ENCODE results near the gene STK40. TPM values are rescaled to one million over a fixed set of nuclear protein-coding genes. Genes with fewer than 3 reads are reported as not detected.

STK40 gene
- total RNA-seq, 1 experiment from 2014 or later, result 25.0 TPM

- Histone ChIP-seq H3K27me3 (ENCODE audit: control insufficient read depth, insufficient read depth, low read length) (no peaks in the 10 kb centered on the region), H3K4me3 (ENCODE audit: insufficient read depth, low read depth, low read length) (no peak overlapping the region), H3K36me3 (replicated peaks; ENCODE audit: control insufficient read depth, insufficient read depth, low read length) (no peaks in the 10 kb centered on the region; the same call in none of the 2 replicates)
- DNase-seq, result no peak
Observed at GRCh38 chr1:36367798-36368197, 17.9 kb downstream of the STK40 start.

- H3K27me3 ChIP-seq (ENCODE audit: control insufficient read depth, insufficient read depth, low read length), result no peaks in the 10 kb centered on the region
- peaks cover 2% of the 10 kb centered on the region for H3K36me3 ChIP-seq (replicated peaks; ENCODE audit: control insufficient read depth, insufficient read depth, low read length)
- H3K4me3 ChIP-seq (ENCODE audit: insufficient read depth, low read depth, low read length), result no peak overlapping the region
- no peak for DNase-seq
Observed at GRCh38 chr1:36367066-36367465, 18.7 kb downstream of the STK40 start.

GRCh38 chr1:36366091-36366661 lies 19.5 kb downstream of the STK40 start:
- Histone ChIP-seq H3K4me3 (ENCODE audit: insufficient read depth, low read depth, low read length) (no peak overlapping the region), H3K27me3 (ENCODE audit: control insufficient read depth, insufficient read depth, low read length) (no peaks in the 10 kb centered on the region), H3K36me3 (replicated peaks; ENCODE audit: control insufficient read depth, insufficient read depth, low read length) (peaks cover 2% of the 10 kb centered on the region)
- DNase-seq, result peak; percentile 70

- Histone ChIP-seq H3K27me3 (ENCODE audit: control insufficient read depth, insufficient read depth, low read length) (no peaks in the 10 kb centered on the region), H3K4me3 (ENCODE audit: insufficient read depth, low read depth, low read length) (no peak overlapping the region), H3K36me3 (replicated peaks; ENCODE audit: control insufficient read depth, insufficient read depth, low read length) (peaks cover 2% of the 10 kb centered on the region)
- no peak for DNase-seq
Observed at GRCh38 chr1:36365381-36365780, 20.3 kb downstream of the STK40 start.

- H3K36me3 ChIP-seq (replicated peaks; ENCODE audit: control insufficient read depth, insufficient read depth, low read length), result peaks cover 7% of the 10 kb centered on the region
- no peaks in the 10 kb centered on the region for H3K27me3 ChIP-seq (ENCODE audit: control insufficient read depth, insufficient read depth, low read length)
- no peak for DNase-seq
- H3K4me3 ChIP-seq (ENCODE audit: insufficient read depth, low read depth, low read length), result no peak overlapping the region
Observed at GRCh38 chr1:36359911-36360550, 25.7 kb downstream of the STK40 start.

- no peak for DNase-seq
- H3K36me3 ChIP-seq (replicated peaks; ENCODE audit: control insufficient read depth, insufficient read depth, low read length), result peaks cover 13% of the 10 kb centered on the region
- no peak overlapping the region for H3K4me3 ChIP-seq (ENCODE audit: insufficient read depth, low read depth, low read length)
- H3K27me3 ChIP-seq (ENCODE audit: control insufficient read depth, insufficient read depth, low read length), result no peaks in the 10 kb centered on the region
Observed at GRCh38 chr1:36359383-36359782, 26.3 kb downstream of the STK40 start.

- no peak for DNase-seq
- Histone ChIP-seq H3K4me3 (ENCODE audit: insufficient read depth, low read depth, low read length) (no peak overlapping the region), H3K36me3 (replicated peaks; ENCODE audit: control insufficient read depth, insufficient read depth, low read length) (peaks cover 17% of the 10 kb centered on the region), H3K27me3 (ENCODE audit: control insufficient read depth, insufficient read depth, low read length) (no peaks in the 10 kb centered on the region)
Observed at GRCh38 chr1:36358514-36359084, 27.1 kb downstream of the STK40 start.

GRCh38 chr1:36355811-36356210 lies 29.9 kb downstream of the STK40 start:
- no peak overlapping the region for H3K4me3 ChIP-seq (ENCODE audit: insufficient read depth, low read depth, low read length)
- H3K27me3 ChIP-seq (ENCODE audit: control insufficient read depth, insufficient read depth, low read length), result no peaks in the 10 kb centered on the region
- peaks cover 18% of the 10 kb centered on the region for H3K36me3 ChIP-seq (replicated peaks; ENCODE audit: control insufficient read depth, insufficient read depth, low read length)
- peak; percentile 70 for DNase-seq

GRCh38 chr1:36354486-36354885 lies 31.2 kb downstream of the STK40 start:
- Histone ChIP-seq H3K36me3 (replicated peaks; ENCODE audit: control insufficient read depth, insufficient read depth, low read length) (peaks cover 18% of the 10 kb centered on the region), H3K27me3 (ENCODE audit: control insufficient read depth, insufficient read depth, low read length) (no peaks in the 10 kb centered on the region), H3K4me3 (ENCODE audit: insufficient read depth, low read depth, low read length) (no peak overlapping the region)
- DNase-seq, result no peak

- H3K4me3 ChIP-seq (ENCODE audit: insufficient read depth, low read depth, low read length), result no peak overlapping the region
- H3K36me3 ChIP-seq (replicated peaks; ENCODE audit: control insufficient read depth, insufficient read depth, low read length), result peaks cover 25% of the 10 kb centered on the region
- no peaks in the 10 kb centered on the region for H3K27me3 ChIP-seq (ENCODE audit: control insufficient read depth, insufficient read depth, low read length)
- no peak for DNase-seq
Observed at GRCh38 chr1:36352910-36353878, 32.5 kb downstream of the STK40 start.

GRCh38 chr1:36352125-36352909 lies 33.4 kb downstream of the STK40 start:
- DNase-seq, result no peak
- H3K27me3 ChIP-seq (ENCODE audit: control insufficient read depth, insufficient read depth, low read length), result no peaks in the 10 kb centered on the region
- H3K36me3 ChIP-seq (replicated peaks; ENCODE audit: control insufficient read depth, insufficient read depth, low read length), result peaks cover 27% of the 10 kb centered on the region
- no peak overlapping the region for H3K4me3 ChIP-seq (ENCODE audit: insufficient read depth, low read depth, low read length)

- Histone ChIP-seq H3K36me3 (replicated peaks; ENCODE audit: control insufficient read depth, insufficient read depth, low read length) (peaks cover 26% of the 10 kb centered on the region), H3K27me3 (ENCODE audit: control insufficient read depth, insufficient read depth, low read length) (no peaks in the 10 kb centered on the region), H3K4me3 (ENCODE audit: insufficient read depth, low read depth, low read length) (no peak overlapping the region)
- no peak for DNase-seq
Observed at GRCh38 chr1:36351227-36351977, 34.3 kb downstream of the STK40 start.

- no peak overlapping the region for H3K4me3 ChIP-seq (ENCODE audit: insufficient read depth, low read depth, low read length)
- H3K36me3 ChIP-seq (replicated peaks; ENCODE audit: control insufficient read depth, insufficient read depth, low read length), result peaks cover 27% of the 10 kb centered on the region
- H3K27me3 ChIP-seq (ENCODE audit: control insufficient read depth, insufficient read depth, low read length), result no peaks in the 10 kb centered on the region
- DNase-seq, result no peak
Observed at GRCh38 chr1:36350659-36351226, 35.0 kb downstream of the STK40 start.

Data from H7 (cell line).